Measurements from ENCODE around the gene IFRD1. TPM values are rescaled to one million over a fixed set of nuclear protein-coding genes. Genes with fewer than 3 reads are reported as not detected.

Gene IFRD1
- total RNA-seq, 1 donor from 2014 or later = 15.1 TPM

DNA sequence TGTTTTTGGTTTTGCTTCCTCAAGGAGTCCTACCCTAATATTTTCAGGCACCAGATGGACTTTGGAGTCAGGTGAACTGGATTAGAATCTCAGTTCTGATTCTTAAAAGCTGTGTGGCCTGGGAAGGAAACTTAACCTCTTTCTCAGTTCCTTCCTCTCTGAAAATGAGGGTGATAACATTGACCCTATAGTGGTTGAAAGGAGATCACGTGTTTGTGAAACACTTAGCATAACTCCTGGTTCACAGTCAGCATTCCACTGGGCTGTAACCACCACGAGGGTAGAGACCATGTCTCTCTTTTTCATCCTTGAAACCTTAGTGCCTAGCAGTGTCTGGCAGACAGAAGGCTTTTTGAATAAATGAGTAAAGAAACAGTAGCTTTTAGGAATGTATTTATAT lies 47.2 kb downstream of the IFRD1 start:
- no peaks in the 10 kb centered on the region for H3K9me3 ChIP-seq (ENCODE audit: control insufficient read depth in 3 of 3, low read length in 3 of 3)
- H3K27me3 ChIP-seq (ENCODE audit: control insufficient read depth in 3 of 3, insufficient read depth in 3 of 3, low read length in 3 of 3) = no peaks in the 10 kb centered on the region

DNA sequence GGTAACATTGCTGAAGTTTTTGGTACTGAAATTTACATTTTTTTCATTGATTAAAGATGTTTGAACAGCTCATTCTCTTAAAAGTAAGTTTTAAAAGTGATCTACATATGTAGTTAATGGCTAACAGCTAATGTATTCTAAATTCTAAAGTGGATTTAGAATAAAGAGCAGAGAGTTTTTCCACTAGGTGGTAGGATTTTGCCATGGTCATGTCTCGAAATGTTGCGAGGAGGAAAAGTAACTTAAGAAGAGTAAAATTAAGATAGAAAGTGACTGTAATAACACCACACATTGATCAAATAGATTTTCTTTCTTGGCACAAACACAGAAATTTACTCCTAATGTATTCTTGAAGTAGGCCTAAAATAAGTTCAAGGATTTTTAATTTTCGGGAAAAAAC lies 50.4 kb downstream of the IFRD1 start:
- peaks cover 0 to 1% (median 0%) of the 10 kb centered on the region in 3 donors for H3K4me1 ChIP-seq (ENCODE audit: control insufficient read depth in 3 of 3, insufficient read depth in 3 of 3, low read length in 3 of 3)
- H3K4me3 ChIP-seq (ENCODE audit: low read length in 3 of 3) = no peak overlapping the region
- no peaks in the 10 kb centered on the region for H3K27me3 ChIP-seq (ENCODE audit: control insufficient read depth in 3 of 3, insufficient read depth in 3 of 3, low read length in 3 of 3)
- no peaks in the 10 kb centered on the region for H3K36me3 ChIP-seq (ENCODE audit: control insufficient read depth in 3 of 3, insufficient read depth in 3 of 3, low read length in 3 of 3)
- H3K9me3 ChIP-seq (ENCODE audit: control insufficient read depth in 3 of 3, low read length in 3 of 3) = no peaks in the 10 kb centered on the region
- H3K27ac ChIP-seq (ENCODE audit: low read depth, low read length) = no peak overlapping the region
- H3K9ac ChIP-seq (ENCODE audit: low read depth in 1 of 3, low read length in 3 of 3) = no peak overlapping the region

More for the DNA sequence above, 47.2 kb downstream of the IFRD1 start:
- no peak overlapping the region for H3K9ac ChIP-seq (ENCODE audit: low read depth in 1 of 3, low read length in 3 of 3)
- H3K4me1 ChIP-seq (ENCODE audit: control insufficient read depth in 3 of 3, insufficient read depth in 3 of 3, low read length in 3 of 3) = peaks cover 0 to 2% (median 0%) of the 10 kb centered on the region in 3 donors
- H3K27ac ChIP-seq (ENCODE audit: low read depth, low read length) = no peak overlapping the region
- H3K4me3 ChIP-seq (ENCODE audit: low read length in 3 of 3) = no peak overlapping the region
- H3K36me3 ChIP-seq (ENCODE audit: control insufficient read depth in 3 of 3, insufficient read depth in 3 of 3, low read length in 3 of 3) = no peaks in the 10 kb centered on the region

DNA sequence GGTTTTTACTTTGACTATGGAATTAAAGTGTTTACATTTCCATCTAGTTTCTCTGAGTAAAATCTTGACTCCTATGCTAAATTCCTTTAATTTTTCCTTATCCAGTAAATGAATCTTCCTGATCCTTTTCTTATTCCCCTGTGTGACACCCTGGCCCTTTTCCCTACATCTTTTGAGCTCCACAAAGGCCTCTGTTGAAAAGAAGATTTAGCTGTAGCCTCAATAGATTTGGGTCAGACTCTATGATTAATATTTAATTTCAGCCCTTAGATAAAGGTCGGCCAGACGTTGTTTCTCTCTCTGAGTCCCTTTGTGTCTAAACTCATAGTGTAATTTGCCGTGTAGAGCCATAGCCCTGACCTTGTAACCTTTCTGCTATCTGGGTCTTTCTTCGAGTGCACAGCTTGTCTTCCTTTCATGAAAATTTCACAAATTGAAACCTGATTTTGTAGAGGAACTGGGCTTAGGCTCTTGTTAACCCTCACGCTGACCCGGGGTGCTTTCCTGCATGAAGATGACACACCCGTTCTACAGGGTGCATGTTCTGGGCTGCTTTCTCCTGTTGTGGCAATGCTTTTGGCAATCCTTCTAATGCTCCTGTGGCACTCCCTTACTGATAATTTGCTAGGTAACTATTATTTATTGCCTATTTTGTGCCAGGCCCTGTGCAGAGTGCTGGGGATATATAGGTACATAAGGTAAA lies 51.7 kb downstream of the IFRD1 start:
- no peak overlapping the region for H3K27ac ChIP-seq (ENCODE audit: low read depth, low read length)
- H3K36me3 ChIP-seq (ENCODE audit: control insufficient read depth in 3 of 3, insufficient read depth in 3 of 3, low read length in 3 of 3) = no peaks in the 10 kb centered on the region
- no peaks in the 10 kb centered on the region for H3K27me3 ChIP-seq (ENCODE audit: control insufficient read depth in 3 of 3, insufficient read depth in 3 of 3, low read length in 3 of 3)
- H3K9me3 ChIP-seq (ENCODE audit: control insufficient read depth in 3 of 3, low read length in 3 of 3) = no peaks in the 10 kb centered on the region
- H3K9ac ChIP-seq (ENCODE audit: low read depth in 1 of 3, low read length in 3 of 3) = no peak overlapping the region
- no peaks in the 10 kb centered on the region for H3K4me1 ChIP-seq (ENCODE audit: control insufficient read depth in 3 of 3, insufficient read depth in 3 of 3, low read length in 3 of 3)
- H3K4me3 ChIP-seq (ENCODE audit: low read length in 3 of 3) = no peak overlapping the region

DNA sequence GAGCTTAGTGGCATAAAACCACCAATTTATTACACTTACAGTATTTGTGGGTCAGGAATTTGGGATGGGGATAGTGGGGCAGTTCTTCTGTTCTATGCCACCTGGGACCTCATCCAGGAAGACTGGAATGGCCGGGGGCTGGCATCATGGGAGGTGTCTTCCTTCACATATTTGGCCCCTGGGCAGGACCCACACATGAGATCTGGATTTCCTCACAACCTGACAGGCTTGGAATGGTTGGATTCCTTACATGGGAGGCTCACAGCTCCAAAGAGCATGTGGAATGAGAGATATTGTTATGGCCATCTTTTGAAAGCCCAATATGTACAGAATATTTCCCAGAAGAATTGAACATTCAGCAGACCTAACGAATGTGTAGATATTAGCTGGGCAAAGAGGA lies 52.4 kb downstream of the IFRD1 start:
- Histone ChIP-seq H3K27ac (ENCODE audit: low read depth, low read length) (no peak overlapping the region), H3K27me3 (ENCODE audit: control insufficient read depth in 3 of 3, insufficient read depth in 3 of 3, low read length in 3 of 3) (no peaks in the 10 kb centered on the region), H3K36me3 (ENCODE audit: control insufficient read depth in 3 of 3, insufficient read depth in 3 of 3, low read length in 3 of 3) (no peaks in the 10 kb centered on the region), H3K4me3 (ENCODE audit: low read length in 3 of 3) (no peak overlapping the region), H3K9ac (ENCODE audit: low read depth in 1 of 3, low read length in 3 of 3) (no peak overlapping the region), H3K4me1 (ENCODE audit: control insufficient read depth in 3 of 3, insufficient read depth in 3 of 3, low read length in 3 of 3) (no peaks in the 10 kb centered on the region), H3K9me3 (ENCODE audit: control insufficient read depth in 3 of 3, low read length in 3 of 3) (no peaks in the 10 kb centered on the region)

DNA sequence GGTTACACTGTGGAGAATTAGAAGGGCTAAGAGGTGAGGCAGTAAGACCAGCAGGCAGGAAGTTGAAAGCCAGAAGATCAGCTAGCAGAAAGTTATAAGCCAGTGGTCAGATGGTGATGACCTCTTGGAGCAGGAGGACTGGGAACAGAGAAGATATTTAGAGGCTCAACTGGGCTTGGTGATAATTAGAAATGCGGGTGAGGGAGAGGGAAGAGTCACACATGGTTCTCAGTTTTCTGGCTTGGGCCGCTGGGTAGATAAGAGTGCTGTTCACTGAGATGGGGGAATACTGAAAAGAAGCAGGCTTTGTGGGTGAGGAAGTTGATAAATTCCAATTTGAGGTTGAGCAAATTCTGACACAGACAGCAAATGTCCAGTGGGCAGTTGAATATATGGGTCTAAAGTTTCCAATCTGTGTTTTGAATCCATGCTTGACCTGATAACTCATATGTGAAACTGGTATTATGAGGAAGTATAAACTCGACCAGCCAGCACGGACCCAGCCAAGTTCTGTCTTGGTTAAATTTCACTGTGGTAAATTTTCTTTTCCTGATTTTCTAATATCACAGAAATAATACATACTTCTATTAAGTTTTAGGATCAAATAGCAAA lies 53.2 kb downstream of the IFRD1 start:
- no peak overlapping the region for H3K9ac ChIP-seq (ENCODE audit: low read depth in 1 of 3, low read length in 3 of 3)
- H3K36me3 ChIP-seq (ENCODE audit: control insufficient read depth in 3 of 3, insufficient read depth in 3 of 3, low read length in 3 of 3) = no peaks in the 10 kb centered on the region
- no peak overlapping the region for H3K4me3 ChIP-seq (ENCODE audit: low read length in 3 of 3)
- H3K27me3 ChIP-seq (ENCODE audit: control insufficient read depth in 3 of 3, insufficient read depth in 3 of 3, low read length in 3 of 3) = no peaks in the 10 kb centered on the region
- no peaks in the 10 kb centered on the region for H3K4me1 ChIP-seq (ENCODE audit: control insufficient read depth in 3 of 3, insufficient read depth in 3 of 3, low read length in 3 of 3)
- H3K27ac ChIP-seq (ENCODE audit: low read depth, low read length) = no peak overlapping the region
- H3K9me3 ChIP-seq (ENCODE audit: control insufficient read depth in 3 of 3, low read length in 3 of 3) = no peaks in the 10 kb centered on the region

DNA sequence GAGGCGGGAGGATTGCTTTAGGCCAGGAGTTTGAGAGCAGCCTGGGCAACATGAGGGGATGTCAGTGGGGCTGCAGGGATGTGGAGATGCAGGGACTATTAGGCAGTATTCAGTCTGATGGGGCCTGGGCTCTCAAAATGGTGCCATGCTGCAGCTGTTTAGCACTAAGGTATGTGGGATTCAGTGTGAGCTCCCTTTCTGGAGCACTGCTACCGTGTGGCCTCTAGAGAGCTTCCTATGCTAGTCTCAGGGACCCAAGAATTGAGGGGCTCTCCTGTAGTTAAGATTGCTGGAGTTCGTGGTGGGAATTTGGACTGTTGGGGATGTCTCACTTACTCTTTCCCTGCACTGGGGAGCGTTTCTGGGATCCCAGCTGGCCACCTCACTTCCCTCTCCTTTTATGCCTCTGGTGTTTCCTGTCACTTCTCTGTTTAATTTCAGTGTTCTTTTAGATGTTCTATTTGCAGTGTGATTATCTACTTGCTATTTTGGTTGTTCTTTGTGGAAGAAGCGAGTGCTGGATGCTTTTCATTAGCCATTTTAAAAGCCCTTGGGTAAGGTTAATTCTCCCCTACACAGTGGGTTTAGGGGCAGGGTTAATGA lies 53.9 kb downstream of the IFRD1 start:
- Histone ChIP-seq H3K9ac (ENCODE audit: low read depth in 1 of 3, low read length in 3 of 3) (no peak overlapping the region), H3K9me3 (ENCODE audit: control insufficient read depth in 3 of 3, low read length in 3 of 3) (no peaks in the 10 kb centered on the region), H3K27ac (ENCODE audit: low read depth, low read length) (no peak overlapping the region), H3K4me1 (ENCODE audit: control insufficient read depth in 3 of 3, insufficient read depth in 3 of 3, low read length in 3 of 3) (no peaks in the 10 kb centered on the region), H3K4me3 (ENCODE audit: low read length in 3 of 3) (no peak overlapping the region), H3K27me3 (ENCODE audit: control insufficient read depth in 3 of 3, insufficient read depth in 3 of 3, low read length in 3 of 3) (no peaks in the 10 kb centered on the region), H3K36me3 (ENCODE audit: control insufficient read depth in 3 of 3, insufficient read depth in 3 of 3, low read length in 3 of 3) (no peaks in the 10 kb centered on the region)

DNA sequence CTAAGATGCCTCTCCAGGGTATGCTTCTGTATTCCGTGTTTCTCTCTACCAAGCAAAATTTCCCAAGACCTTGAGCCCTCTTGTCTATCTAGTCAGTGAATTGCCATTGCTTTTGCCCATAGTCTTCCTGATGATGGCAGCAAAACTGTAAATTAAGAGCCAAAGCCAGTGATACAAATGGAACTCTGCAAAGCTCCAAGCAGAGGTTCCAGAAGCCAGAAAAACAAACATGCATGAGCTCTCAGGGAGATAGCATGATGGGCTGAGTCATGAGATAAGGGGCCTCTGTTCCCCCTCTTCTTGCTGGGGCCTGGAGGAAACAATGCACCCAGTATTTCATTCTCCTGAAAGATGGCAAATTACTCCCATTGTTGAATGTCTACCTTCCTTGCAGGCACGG lies 55.2 kb downstream of the IFRD1 start:
- H3K9ac ChIP-seq (ENCODE audit: low read depth in 1 of 3, low read length in 3 of 3) = no peak overlapping the region
- no peaks in the 10 kb centered on the region for H3K27me3 ChIP-seq (ENCODE audit: control insufficient read depth in 3 of 3, insufficient read depth in 3 of 3, low read length in 3 of 3)
- H3K36me3 ChIP-seq (ENCODE audit: control insufficient read depth in 3 of 3, insufficient read depth in 3 of 3, low read length in 3 of 3) = no peaks in the 10 kb centered on the region
- no peaks in the 10 kb centered on the region for H3K4me1 ChIP-seq (ENCODE audit: control insufficient read depth in 3 of 3, insufficient read depth in 3 of 3, low read length in 3 of 3)
- no peaks in the 10 kb centered on the region for H3K9me3 ChIP-seq (ENCODE audit: control insufficient read depth in 3 of 3, low read length in 3 of 3)
- no peak overlapping the region for H3K4me3 ChIP-seq (ENCODE audit: low read length in 3 of 3)
- H3K27ac ChIP-seq (ENCODE audit: low read depth, low read length) = no peak overlapping the region

DNA sequence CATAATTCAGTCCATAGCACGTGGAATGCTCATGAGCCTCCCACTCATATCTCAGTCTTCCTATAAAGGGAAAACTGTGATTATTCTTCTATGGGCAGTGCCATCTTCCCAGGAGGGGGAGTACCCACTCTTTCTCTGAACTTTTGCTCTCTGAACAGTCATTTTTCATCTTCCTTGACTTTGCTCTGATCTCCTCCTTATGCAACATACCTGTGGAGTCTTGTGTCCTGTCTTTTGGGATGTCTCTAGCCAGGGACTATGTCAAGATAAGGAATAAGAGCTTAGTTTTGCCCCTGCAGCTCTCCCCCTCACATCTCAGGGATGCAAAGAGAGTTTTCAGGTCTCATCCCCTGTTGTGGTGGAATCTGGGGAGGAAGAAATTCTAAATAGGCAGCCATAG lies 58.1 kb downstream of the IFRD1 start:
- H3K9ac ChIP-seq (ENCODE audit: low read depth in 1 of 3, low read length in 3 of 3) = no peak overlapping the region
- H3K4me1 ChIP-seq (ENCODE audit: control insufficient read depth in 3 of 3, insufficient read depth in 3 of 3, low read length in 3 of 3) = peaks cover 0 to 5% (median 0%) of the 10 kb centered on the region in 3 donors
- H3K9me3 ChIP-seq (ENCODE audit: control insufficient read depth in 3 of 3, low read length in 3 of 3) = no peaks in the 10 kb centered on the region
- H3K27ac ChIP-seq (ENCODE audit: low read depth, low read length) = no peak overlapping the region
- H3K4me3 ChIP-seq (ENCODE audit: low read length in 3 of 3) = no peak overlapping the region
- H3K36me3 ChIP-seq (ENCODE audit: control insufficient read depth in 3 of 3, insufficient read depth in 3 of 3, low read length in 3 of 3) = no peaks in the 10 kb centered on the region
- H3K27me3 ChIP-seq (ENCODE audit: control insufficient read depth in 3 of 3, insufficient read depth in 3 of 3, low read length in 3 of 3) = no peaks in the 10 kb centered on the region

DNA sequence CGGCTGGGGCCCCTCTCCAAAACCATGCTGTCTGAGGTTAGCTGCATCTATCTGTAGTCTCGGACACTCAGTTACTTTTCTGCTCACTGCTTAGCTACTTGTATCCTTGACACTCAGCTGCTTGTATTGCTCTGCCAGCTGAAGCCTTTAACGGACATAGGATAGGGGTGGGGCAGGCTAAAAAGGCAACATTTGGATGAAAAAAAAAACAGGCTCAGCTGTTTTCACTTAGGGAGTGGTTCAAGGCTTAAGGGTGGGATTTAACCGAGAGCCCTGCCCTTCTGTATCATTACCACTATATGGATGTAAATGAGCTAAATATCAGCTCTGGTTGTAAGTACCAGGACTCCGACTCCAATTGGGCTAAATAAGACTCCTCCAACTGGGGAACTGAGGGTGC lies 59.1 kb downstream of the IFRD1 start:
- no peak overlapping the region for H3K27ac ChIP-seq (ENCODE audit: low read depth, low read length)
- H3K9me3 ChIP-seq (ENCODE audit: control insufficient read depth in 3 of 3, low read length in 3 of 3) = no peaks in the 10 kb centered on the region
- H3K4me1 ChIP-seq (ENCODE audit: control insufficient read depth in 3 of 3, insufficient read depth in 3 of 3, low read length in 3 of 3) = peaks cover 0 to 5% (median 0%) of the 10 kb centered on the region in 3 donors
- no peak overlapping the region for H3K4me3 ChIP-seq (ENCODE audit: low read length in 3 of 3)
- H3K36me3 ChIP-seq (ENCODE audit: control insufficient read depth in 3 of 3, insufficient read depth in 3 of 3, low read length in 3 of 3) = no peaks in the 10 kb centered on the region
- H3K27me3 ChIP-seq (ENCODE audit: control insufficient read depth in 3 of 3, insufficient read depth in 3 of 3, low read length in 3 of 3) = no peaks in the 10 kb centered on the region
- H3K9ac ChIP-seq (ENCODE audit: low read depth in 1 of 3, low read length in 3 of 3) = no peak overlapping the region

DNA sequence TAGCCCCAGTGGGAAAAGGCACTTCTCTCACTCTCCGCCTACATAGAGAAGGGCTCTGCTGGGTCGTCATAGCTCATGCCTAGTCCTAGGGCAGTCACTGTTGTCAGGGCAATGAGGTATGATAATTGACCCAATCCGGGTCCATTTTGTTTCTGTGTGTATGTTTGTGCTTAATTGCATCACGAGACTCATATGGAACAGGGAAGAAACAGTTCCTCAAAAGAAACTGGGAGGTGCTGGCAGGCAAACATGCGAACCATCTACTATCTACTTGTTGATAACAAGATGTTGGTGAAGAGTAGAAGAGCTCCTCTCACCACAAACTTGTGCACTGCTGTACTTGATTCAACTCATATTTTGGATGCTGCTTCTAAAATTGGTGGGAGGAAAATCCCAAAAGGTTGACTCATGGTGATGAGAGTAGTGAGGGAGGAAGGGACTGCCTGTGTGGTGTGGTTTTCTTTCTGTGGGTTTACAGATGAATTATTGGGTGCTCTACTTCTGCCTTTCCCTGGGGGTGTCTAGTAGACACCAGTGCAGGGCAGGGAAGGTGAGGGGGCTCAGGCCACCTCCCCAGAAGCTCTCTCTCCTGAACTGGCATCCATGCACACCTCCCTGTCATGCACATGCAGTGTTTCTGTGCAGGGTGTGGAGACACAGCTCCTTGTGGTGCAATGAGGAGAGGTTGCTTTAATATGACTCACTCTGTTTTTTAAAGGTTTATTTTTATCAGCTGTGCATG lies 59.9 kb downstream of the IFRD1 start:
- Histone ChIP-seq H3K9me3 (ENCODE audit: control insufficient read depth in 3 of 3, low read length in 3 of 3) (no peaks in the 10 kb centered on the region), H3K36me3 (ENCODE audit: control insufficient read depth in 3 of 3, insufficient read depth in 3 of 3, low read length in 3 of 3) (no peaks in the 10 kb centered on the region), H3K27ac (ENCODE audit: low read depth, low read length) (no peak overlapping the region), H3K4me3 (ENCODE audit: low read length in 3 of 3) (no peak overlapping the region), H3K27me3 (ENCODE audit: control insufficient read depth in 3 of 3, insufficient read depth in 3 of 3, low read length in 3 of 3) (no peaks in the 10 kb centered on the region), H3K4me1 (ENCODE audit: control insufficient read depth in 3 of 3, insufficient read depth in 3 of 3, low read length in 3 of 3) (peaks cover 0 to 5% (median 0%) of the 10 kb centered on the region in 3 donors), H3K9ac (ENCODE audit: low read depth in 1 of 3, low read length in 3 of 3) (no peak overlapping the region)

All from skeletal muscle tissue (tissue), 4 donors.